ENCODE data around the gene ACSS1. TPM values are rescaled to one million over a fixed set of nuclear protein-coding genes. Genes with fewer than 3 reads are reported as not detected.

ACSS1 gene
- total RNA-seq, 1 experiment from 2014 or later = 2.3 TPM

DNA sequence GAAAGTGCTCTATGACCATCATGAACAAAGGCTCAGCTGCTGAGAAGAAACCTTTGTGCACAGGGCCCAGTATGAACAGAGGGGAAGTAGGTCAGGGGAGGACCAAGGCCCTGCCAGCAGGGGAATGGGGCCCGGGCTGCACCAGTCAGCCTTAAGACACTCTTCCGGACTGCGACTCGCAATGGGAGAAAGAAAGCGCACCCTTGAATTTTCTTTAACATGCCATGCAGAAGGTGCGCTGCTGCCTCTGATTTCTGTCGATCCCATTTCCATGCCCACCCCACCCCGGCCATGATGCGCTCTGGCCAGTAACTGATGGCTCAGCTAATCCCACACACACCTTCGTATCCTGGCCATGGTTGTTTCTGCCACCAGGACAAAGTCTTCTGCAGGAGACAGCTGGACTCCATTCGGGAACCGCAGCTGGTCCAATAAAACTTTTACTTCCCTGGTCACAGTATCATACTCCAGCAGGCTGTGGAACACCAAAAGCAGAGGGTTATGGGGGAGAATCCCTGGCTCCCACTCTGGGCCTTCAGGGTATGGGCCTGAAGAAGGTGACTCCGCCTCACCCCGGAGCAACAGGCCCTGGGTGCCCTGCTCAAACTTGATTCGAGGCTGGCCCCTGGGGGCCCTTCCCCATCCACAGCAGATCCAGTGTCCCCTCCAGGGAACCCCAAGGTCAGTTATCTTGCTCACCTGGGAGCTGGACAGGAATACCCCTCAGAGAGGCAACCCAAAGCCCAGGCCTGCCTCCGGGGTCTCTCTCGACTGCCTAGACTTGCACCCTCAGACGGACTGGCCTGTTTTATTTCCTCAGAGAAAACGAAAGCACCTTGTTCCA is 88.5 kb downstream of the ACSS1 start:
- Histone ChIP-seq H3K4me1 (ENCODE audit: insufficient read depth, low read length) (no peaks in the 10 kb centered on the region), H3K27me3 (ENCODE audit: low read length) (no peaks in the 10 kb centered on the region), H3K36me3 (ENCODE audit: low read depth, low read length) (peaks cover 26% of the 10 kb centered on the region; the same call in 1 of the 2 replicates), H3K4me2 (ENCODE audit: low read length) (no peak overlapping the region), H3K4me3 (ENCODE audit: low read length) (no peak overlapping the region), H4K20me1 (ENCODE audit: low read length) (no peaks in the 10 kb centered on the region), H2AFZ (ENCODE audit: low read length) (no peak overlapping the region), H3K9me3 (ENCODE audit: low read length) (no peaks in the 10 kb centered on the region), H3K79me2 (ENCODE audit: low read length) (no peaks in the 10 kb centered on the region), H3K27ac (ENCODE audit: low read length) (no peak overlapping the region), H3K9ac (ENCODE audit: low read length) (no peak overlapping the region), H3K9me2 (replicated peaks; ENCODE audit: low read length) (no peaks in the 10 kb centered on the region), H3F3A (ENCODE audit: low read length, unreplicated experiment) (no peaks in the 10 kb centered on the region)
- CTCF ChIA-PET = no interaction called here
- intact Hi-C loops (cut with micrococcal nuclease) = no loop called here
- BruUV-seq (replicated peaks) = TSS peak; percentile 5
- no peak for TF ChIP-seq EZH2phosphoT487 (IDR thresholded peaks at IDR 0.05; ENCODE audit: borderline replicate concordance, low read length)
- no peak for TF ChIP-seq EZH2 (IDR thresholded peaks at IDR 0.05; ENCODE audit: low read length, unreplicated experiment)
- TF ChIP-seq, protein P1, sequence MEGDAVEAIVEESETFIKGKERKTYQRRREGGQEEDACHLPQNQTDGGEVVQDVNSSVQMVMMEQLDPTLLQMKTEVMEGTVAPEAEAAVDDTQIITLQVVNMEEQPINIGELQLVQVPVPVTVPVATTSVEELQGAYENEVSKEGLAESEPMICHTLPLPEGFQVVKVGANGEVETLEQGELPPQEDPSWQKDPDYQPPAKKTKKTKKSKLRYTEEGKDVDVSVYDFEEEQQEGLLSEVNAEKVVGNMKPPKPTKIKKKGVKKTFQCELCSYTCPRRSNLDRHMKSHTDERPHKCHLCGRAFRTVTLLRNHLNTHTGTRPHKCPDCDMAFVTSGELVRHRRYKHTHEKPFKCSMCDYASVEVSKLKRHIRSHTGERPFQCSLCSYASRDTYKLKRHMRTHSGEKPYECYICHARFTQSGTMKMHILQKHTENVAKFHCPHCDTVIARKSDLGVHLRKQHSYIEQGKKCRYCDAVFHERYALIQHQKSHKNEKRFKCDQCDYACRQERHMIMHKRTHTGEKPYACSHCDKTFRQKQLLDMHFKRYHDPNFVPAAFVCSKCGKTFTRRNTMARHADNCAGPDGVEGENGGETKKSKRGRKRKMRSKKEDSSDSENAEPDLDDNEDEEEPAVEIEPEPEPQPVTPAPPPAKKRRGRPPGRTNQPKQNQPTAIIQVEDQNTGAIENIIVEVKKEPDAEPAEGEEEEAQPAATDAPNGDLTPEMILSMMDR (conservative IDR thresholded peaks at IDR 0.05; ENCODE audit: low read depth, low read length) = no peak
- ATAC-seq = no peak
- POLR2A ChIA-PET (ENCODE audit: unreplicated experiment) = no interaction called here
- no peak for DNase-seq

DNA sequence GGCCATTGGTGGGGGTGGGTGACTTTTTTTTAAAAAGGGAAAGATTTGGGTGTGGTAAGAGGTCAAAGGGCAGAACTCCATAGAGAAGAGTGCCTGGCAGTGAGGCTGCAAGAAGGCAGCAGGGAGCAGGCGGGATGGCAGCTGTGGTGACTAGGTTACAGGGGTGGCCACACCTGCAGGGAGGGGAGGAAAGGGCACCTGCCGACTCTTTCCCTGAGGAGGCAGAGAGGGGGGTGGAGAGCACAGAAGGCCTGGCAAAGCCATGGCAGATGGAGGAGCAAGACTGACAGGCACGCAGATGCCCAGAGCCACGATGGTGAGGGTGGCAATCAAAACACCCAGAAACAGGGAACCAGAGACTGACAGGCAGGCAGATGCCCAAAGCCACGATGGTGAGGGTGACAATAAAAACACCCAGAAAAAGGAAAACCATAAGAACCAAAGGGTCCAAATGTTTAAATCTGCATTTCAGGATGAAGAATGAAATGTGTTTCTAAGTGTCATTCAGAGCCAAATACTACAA is 89.6 kb downstream of the ACSS1 start:
- H3K9me2 ChIP-seq (replicated peaks; ENCODE audit: low read length) = no peaks in the 10 kb centered on the region
- H3K4me1 ChIP-seq (ENCODE audit: insufficient read depth, low read length) = no peaks in the 10 kb centered on the region
- no peaks in the 10 kb centered on the region for H3K27me3 ChIP-seq (ENCODE audit: low read length)
- H2AFZ ChIP-seq (ENCODE audit: low read length) = no peak overlapping the region
- H3K27ac ChIP-seq (ENCODE audit: low read length) = no peak overlapping the region
- ChIA-PET CTCF (no interaction called here), POLR2A (ENCODE audit: unreplicated experiment) (no interaction called here)
- no TSS peak for BruUV-seq (replicated peaks)
- no peak overlapping the region for H3K9ac ChIP-seq (ENCODE audit: low read length)
- DNase-seq (no peak), ATAC-seq (no peak)
- no peaks in the 10 kb centered on the region for H4K20me1 ChIP-seq (ENCODE audit: low read length)
- H3F3A ChIP-seq (ENCODE audit: low read length, unreplicated experiment) = no peaks in the 10 kb centered on the region
- intact Hi-C loops (cut with micrococcal nuclease) = no loop called here
- H3K9me3 ChIP-seq (ENCODE audit: low read length) = no peaks in the 10 kb centered on the region
- no peak overlapping the region for H3K4me3 ChIP-seq (ENCODE audit: low read length)
- peaks cover 29% of the 10 kb centered on the region; the same call in 1 of the 2 replicates for H3K36me3 ChIP-seq (ENCODE audit: low read depth, low read length)
- TF ChIP-seq EZH2phosphoT487 (IDR thresholded peaks at IDR 0.05; ENCODE audit: borderline replicate concordance, low read length) (no peak), EZH2 (IDR thresholded peaks at IDR 0.05; ENCODE audit: low read length, unreplicated experiment) (no peak)
- TF ChIP-seq, protein P1 (conservative IDR thresholded peaks at IDR 0.05; ENCODE audit: low read depth, low read length) = no peak
- no peak overlapping the region for H3K4me2 ChIP-seq (ENCODE audit: low read length)
- no peaks in the 10 kb centered on the region for H3K79me2 ChIP-seq (ENCODE audit: low read length)
